GM19240 (cell line): ENCODE measurements around the gene LDHD.
"Not testable (repeated sequence)": the region's sequence is repeated elsewhere in the genome, so short reads cannot be mapped to it uniquely, and the experiment has no call there.

Experiments
- DNase-seq: peaks from one replicate; pipeline ENCODE4 v3.0.0; 2011; ENCODE audit warnings: low spot score; ENCODE audit not compliant: insufficient read length

Gene LDHD

GRCh38 chr16:75116081-75116910 lies at the start of gene LDHD:
Gene LDHD, minus strand, starts transcription at chr16:75116780. Its CDS starts 60 bp downstream, at chr16:75116720.
- no peak for DNase-seq

DNA sequence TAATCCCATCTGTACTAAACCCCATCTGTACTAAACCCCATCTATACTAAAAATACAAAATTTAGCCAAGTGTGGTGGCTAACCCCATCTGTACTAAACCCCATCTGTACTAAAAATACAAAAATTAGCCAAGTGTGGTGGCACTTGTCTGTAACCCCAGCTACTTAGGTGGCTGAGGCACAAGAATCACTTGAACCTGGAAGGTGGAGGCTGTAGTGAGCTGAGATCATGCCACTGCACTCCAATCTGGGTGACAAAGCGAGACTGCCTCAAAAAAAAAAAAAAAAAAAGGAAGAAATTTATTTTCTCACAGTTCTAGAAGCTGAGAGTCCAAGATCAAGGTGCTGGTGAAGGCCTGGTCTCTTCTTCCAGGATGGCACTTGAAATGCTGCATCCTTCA lies 43.8 kb upstream of the LDHD start:
- no peak for DNase-seq

GRCh38 chr16:75152635-75153034 lies 36.1 kb upstream of the LDHD start:
- DNase-seq, result no peak

DNA sequence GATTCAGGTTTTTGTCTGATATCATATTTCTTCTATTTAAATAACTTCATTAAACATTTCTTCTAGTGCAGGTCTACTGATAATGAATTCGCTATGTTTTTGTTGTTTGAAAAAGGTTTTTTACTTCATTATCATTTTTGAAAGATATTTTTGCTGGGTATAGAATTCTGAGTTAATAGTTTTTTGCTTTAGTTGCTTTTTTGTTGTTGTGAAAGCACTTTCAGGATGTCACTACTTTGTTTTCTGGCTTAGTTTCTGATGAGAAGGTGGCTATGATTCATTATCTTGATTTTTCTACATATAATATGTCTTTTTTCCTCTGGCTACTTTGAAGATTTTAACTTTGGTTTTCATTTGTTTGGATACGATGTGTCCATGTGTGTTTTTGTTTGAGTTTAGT lies 35.2 kb upstream of the LDHD start:
- no peak for DNase-seq

- DNase-seq, result peak; percentile 88
Observed at GRCh38 chr16:75148311-75149195, 32.0 kb upstream of the LDHD start, which contains the start of gene ZFP1. Gene ZFP1, plus strand, starts transcription at chr16:75148524. Its CDS starts 4,428 bp downstream, at chr16:75152952.

GRCh38 chr16:75147968-75148310 lies 31.4 kb upstream of the LDHD start:
- no peak for DNase-seq

GRCh38 chr16:75143941-75144340 lies 27.4 kb upstream of the LDHD start:
- DNase-seq, result no peak

DNA sequence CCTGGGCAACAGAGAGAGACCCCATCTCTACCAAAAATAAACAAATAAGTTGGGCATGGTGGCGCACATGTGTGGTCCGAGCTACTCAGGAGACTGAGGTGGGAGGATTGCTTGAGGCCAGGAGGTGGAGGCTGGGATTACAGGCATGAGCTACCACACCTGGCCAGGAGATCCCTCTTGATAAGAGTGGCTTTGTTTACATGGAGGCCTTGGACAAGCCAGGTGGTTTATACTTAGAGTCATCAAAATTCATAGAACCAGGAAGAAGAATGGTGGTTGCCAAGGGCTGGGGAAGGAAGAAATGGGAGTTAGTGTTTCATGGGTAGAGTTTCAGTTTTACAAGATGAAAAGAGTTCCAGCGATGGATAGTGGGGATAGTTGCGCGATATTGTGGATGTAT lies 22.9 kb upstream of the LDHD start:
- no peak for DNase-seq

DNA sequence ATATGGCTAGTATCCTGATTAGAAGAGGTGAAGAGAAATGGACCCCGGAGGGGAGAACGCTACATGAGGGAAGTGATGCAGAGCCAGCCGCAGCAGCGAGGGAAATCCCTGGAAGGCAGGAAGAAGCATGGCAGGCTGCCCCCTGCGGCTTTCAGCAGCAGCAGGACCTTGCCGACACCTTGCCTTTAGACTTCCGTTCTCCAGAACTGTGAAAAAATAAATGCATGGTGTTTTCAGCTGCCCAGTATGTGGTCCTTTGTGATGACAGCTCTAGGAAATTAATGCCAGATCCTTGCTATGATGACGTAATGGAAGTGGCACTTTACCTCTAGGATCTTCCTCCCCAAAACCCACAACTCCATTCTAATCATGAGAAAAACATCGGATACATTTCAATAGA lies 22.1 kb upstream of the LDHD start:
- DNase-seq, result no peak

DNA sequence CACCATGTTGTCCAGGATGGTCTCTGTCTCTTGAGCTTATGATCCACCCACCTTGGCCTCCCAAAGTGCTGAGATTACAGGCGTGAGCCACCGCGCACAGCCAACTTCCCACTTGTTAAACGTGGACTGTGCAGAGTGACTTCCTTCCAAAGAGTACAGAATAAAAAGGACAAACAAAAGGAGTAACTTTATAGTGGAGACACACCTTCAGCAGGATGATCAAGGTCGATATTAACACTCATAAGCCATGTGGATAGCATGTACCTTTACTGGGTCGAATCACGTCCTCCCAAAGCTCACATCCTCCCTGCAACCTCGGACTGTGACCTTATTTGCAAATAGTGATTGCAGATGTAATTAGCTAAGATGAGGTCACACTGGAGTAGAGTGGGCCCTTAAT lies 21.7 kb upstream of the LDHD start:
- DNase-seq, result no peak

DNA sequence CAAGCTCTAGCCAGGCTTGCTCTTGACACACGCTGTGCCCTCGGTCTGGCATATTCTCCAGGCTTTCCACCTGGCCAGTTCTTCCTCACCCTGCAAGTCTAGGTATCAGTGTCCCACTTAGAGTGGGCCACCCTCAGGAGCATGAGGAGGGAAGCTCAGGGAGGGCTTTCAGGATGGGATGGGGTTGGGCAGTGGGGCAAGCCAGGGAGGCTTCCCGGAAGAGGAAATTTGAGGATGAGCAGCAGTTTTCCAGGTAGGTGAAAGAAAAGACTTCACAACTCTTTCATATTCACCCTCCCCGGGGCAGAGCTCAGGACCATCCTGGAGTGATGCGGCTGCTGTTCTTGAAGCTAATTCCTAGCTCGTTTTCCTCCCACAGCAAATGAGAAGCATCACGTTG lies 14.5 kb upstream of the LDHD start:
- DNase-seq, result no peak

DNA sequence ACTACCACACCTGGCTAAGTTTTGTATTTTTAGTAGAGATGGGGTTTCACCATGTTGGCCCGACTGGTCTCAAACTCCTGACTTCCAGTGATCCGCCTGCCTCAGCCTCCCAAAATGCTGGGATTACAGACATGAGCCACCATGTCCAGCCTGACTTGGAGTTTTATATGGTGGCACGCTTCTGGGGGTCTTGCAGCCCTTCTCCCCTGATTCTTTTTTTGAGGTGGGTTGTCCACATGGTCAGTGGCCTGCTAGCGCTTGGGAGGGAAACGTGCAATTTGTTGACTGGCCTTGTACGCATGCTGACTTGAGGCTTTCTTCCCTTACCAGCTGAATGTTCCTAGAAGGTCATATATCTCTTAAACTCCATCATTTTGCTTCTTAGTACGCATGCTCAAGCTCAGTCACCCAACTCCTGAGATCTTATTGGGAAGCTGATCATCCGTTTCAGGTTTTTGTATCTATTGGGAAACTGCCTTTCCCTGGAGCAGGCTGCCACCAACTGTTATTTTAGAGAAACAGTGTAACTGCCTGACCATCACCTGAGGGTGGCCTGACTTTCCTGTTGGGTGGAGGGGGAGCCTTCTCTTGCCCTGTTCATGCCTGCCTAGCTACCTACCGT lies 13.7 kb upstream of the LDHD start:
- DNase-seq, result no peak

- DNase-seq, result not testable (repeated sequence)
Observed at GRCh38 chr16:75129421-75130149, 13.0 kb upstream of the LDHD start.

- no peak for DNase-seq
Observed at GRCh38 chr16:75127713-75128415, 11.3 kb upstream of the LDHD start.

GRCh38 chr16:75122609-75123008 lies 6.0 kb upstream of the LDHD start:
- DNase-seq, result no peak

- DNase-seq, result no peak
Observed at GRCh38 chr16:75121949-75122568, 5.5 kb upstream of the LDHD start.

DNA sequence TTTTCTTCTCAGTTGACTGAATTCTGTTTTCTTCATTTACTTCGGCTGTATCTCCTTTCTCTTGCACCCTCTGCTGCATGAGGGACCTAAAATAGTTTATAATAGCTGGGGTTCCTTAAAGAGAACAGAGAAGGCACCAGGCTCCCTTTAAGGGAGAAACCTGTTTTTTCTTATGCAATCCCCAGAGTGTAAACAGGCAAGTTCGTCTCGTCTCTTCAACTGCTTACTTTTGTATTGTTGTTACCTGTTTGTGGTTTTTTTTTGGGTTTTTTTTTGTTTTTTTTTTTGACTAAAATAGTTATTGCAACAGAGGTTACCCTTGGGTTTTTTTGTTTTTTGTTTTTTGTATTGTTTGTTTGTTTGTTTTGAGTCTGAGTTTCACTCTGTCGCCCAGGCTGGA lies 3.7 kb upstream of the LDHD start:
- no peak for DNase-seq

DNA sequence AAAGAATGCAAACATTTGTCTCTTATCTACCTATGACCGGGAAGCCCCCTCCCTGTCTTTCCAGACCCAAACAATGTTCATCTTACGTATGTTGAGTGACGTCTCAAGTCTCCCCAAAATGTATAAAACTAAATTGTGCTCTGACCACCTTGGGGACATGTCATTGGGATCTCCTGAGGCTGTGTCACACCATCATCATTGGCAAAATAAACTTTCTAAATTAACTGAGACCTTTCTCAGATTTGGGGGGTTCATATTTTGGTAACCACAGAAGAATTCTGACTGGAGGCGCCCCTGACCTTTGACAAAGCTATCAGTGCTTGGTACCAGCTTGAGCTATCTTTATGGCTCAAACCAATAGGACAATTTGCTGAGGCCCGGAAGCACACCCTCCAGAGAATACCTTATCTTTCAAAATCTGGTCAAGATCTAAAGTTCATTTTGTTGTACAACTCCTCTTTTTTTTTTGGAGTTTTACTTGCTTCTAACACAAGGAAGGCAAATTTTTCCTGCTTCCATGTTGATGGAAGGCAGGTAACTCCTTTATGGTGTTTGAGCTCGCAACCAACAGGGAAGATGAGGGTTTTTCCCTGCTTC lies 2.5 kb upstream of the LDHD start:
- DNase-seq, result no peak

GRCh38 chr16:75116911-75117245 lies 298 bp upstream of the LDHD start:
- DNase-seq, result no peak
